Measurements from ENCODE around the gene HPSE2. TPM values are rescaled to one million over a fixed set of nuclear protein-coding genes. Genes with fewer than 3 reads are reported as not detected.

The HPSE2 gene
- total RNA-seq, 1 donor from 2014 or later: not detected

GRCh38 chr10:99124376-99124775, 111.3 kb downstream of the HPSE2 start:
- Mint-ChIP-seq H3K27ac (no peak overlapping the region), H3K36me3 (ENCODE audit: low read depth) (no peaks in the 10 kb centered on the region), H3K4me1 (ENCODE audit: low read depth) (no peaks in the 10 kb centered on the region), H3K9me3 (peaks cover 12% of the 10 kb centered on the region), H3K4me3 (no peak overlapping the region), H3K27me3 (ENCODE audit: insufficient read depth) (no peaks in the 10 kb centered on the region)
- DNase-seq (ENCODE audit: low spot score): no peak
- intact Hi-C loops (cut with micrococcal nuclease): no loop called here

GRCh38 chr10:99123851-99124250, 111.8 kb downstream of the HPSE2 start:
- Mint-ChIP-seq H3K27me3 (ENCODE audit: insufficient read depth) (no peaks in the 10 kb centered on the region), H3K9me3 (peaks cover 12% of the 10 kb centered on the region)
- DNase-seq (ENCODE audit: low spot score): no peak

GRCh38 chr10:99123336-99123735, 112.3 kb downstream of the HPSE2 start:
- Mint-ChIP-seq H3K27me3 (ENCODE audit: insufficient read depth) (no peaks in the 10 kb centered on the region), H3K4me1 (ENCODE audit: low read depth) (no peaks in the 10 kb centered on the region), H3K4me3 (no peak overlapping the region), H3K36me3 (ENCODE audit: low read depth) (no peaks in the 10 kb centered on the region), H3K27ac (no peak overlapping the region), H3K9me3 (peaks cover 12% of the 10 kb centered on the region)
- DNase-seq (ENCODE audit: low spot score): no peak
- intact Hi-C loops (cut with micrococcal nuclease): no loop called here

More at GRCh38 chr10:99123851-99124250, 111.8 kb downstream of the HPSE2 start:
- intact Hi-C loops (cut with micrococcal nuclease): no loop called here
- H3K27ac Mint-ChIP-seq: no peak overlapping the region
- no peak overlapping the region for H3K4me3 Mint-ChIP-seq
- no peaks in the 10 kb centered on the region for H3K4me1 Mint-ChIP-seq (ENCODE audit: low read depth)
- H3K36me3 Mint-ChIP-seq (ENCODE audit: low read depth): no peaks in the 10 kb centered on the region

GRCh38 chr10:99119258-99119748, 116.3 kb downstream of the HPSE2 start:
- Mint-ChIP-seq H3K27me3 (ENCODE audit: insufficient read depth) (no peaks in the 10 kb centered on the region), H3K9me3 (no peaks in the 10 kb centered on the region), H3K4me3 (no peak overlapping the region), H3K36me3 (ENCODE audit: low read depth) (no peaks in the 10 kb centered on the region), H3K4me1 (ENCODE audit: low read depth) (no peaks in the 10 kb centered on the region), H3K27ac (no peak overlapping the region)
- intact Hi-C loops (cut with micrococcal nuclease): no loop called here
- no peak for DNase-seq (ENCODE audit: low spot score)

- intact Hi-C loops (cut with micrococcal nuclease): no loop called here
- no peaks in the 10 kb centered on the region for H3K36me3 Mint-ChIP-seq (ENCODE audit: low read depth)
- H3K4me3 Mint-ChIP-seq: no peak overlapping the region
Measured at GRCh38 chr10:99115703-99116102, 119.9 kb downstream of the HPSE2 start.

GRCh38 chr10:99085358-99085757, 150.3 kb downstream of the HPSE2 start:
- no peak for DNase-seq (ENCODE audit: low spot score)
- H3K4me3 Mint-ChIP-seq: no peak overlapping the region
- H3K27me3 Mint-ChIP-seq (ENCODE audit: insufficient read depth): peaks cover 4% of the 10 kb centered on the region
- intact Hi-C loops (cut with micrococcal nuclease): no loop called here
- no peaks in the 10 kb centered on the region for H3K9me3 Mint-ChIP-seq
- no peak overlapping the region for H3K27ac Mint-ChIP-seq
- no peaks in the 10 kb centered on the region for H3K36me3 Mint-ChIP-seq (ENCODE audit: low read depth)
- no peaks in the 10 kb centered on the region for H3K4me1 Mint-ChIP-seq (ENCODE audit: low read depth)

More at GRCh38 chr10:99115703-99116102, 119.9 kb downstream of the HPSE2 start:
- Mint-ChIP-seq H3K27ac (no peak overlapping the region), H3K4me1 (ENCODE audit: low read depth) (no peaks in the 10 kb centered on the region), H3K27me3 (ENCODE audit: insufficient read depth) (no peaks in the 10 kb centered on the region), H3K9me3 (no peaks in the 10 kb centered on the region)
- DNase-seq (ENCODE audit: low spot score): no peak

- no peak for DNase-seq (ENCODE audit: low spot score)
- H3K27ac Mint-ChIP-seq: no peak overlapping the region
- intact Hi-C loops (cut with micrococcal nuclease): no loop called here
- H3K9me3 Mint-ChIP-seq: no peaks in the 10 kb centered on the region
- no peaks in the 10 kb centered on the region for H3K4me1 Mint-ChIP-seq (ENCODE audit: low read depth)
- no peak overlapping the region for H3K4me3 Mint-ChIP-seq
- peaks cover 4% of the 10 kb centered on the region for H3K27me3 Mint-ChIP-seq (ENCODE audit: insufficient read depth)
- H3K36me3 Mint-ChIP-seq (ENCODE audit: low read depth): no peaks in the 10 kb centered on the region
Measured at GRCh38 chr10:99084161-99084560, 151.5 kb downstream of the HPSE2 start.

- no peak overlapping the region for H3K27ac Mint-ChIP-seq
- H3K27me3 Mint-ChIP-seq (ENCODE audit: insufficient read depth): peaks cover 4% of the 10 kb centered on the region
- H3K9me3 Mint-ChIP-seq: no peaks in the 10 kb centered on the region
- no peaks in the 10 kb centered on the region for H3K36me3 Mint-ChIP-seq (ENCODE audit: low read depth)
- no peak overlapping the region for H3K4me3 Mint-ChIP-seq
- no peak for DNase-seq (ENCODE audit: low spot score)
- intact Hi-C loops (cut with micrococcal nuclease): no loop called here
- H3K4me1 Mint-ChIP-seq (ENCODE audit: low read depth): no peaks in the 10 kb centered on the region
Measured at GRCh38 chr10:99080275-99080945, 155.2 kb downstream of the HPSE2 start.

- no peak overlapping the region for H3K4me3 Mint-ChIP-seq
- no peak for DNase-seq (ENCODE audit: low spot score)
- no peak overlapping the region for H3K27ac Mint-ChIP-seq
- no peaks in the 10 kb centered on the region for H3K27me3 Mint-ChIP-seq (ENCODE audit: insufficient read depth)
- no peaks in the 10 kb centered on the region for H3K9me3 Mint-ChIP-seq
- intact Hi-C loops (cut with micrococcal nuclease): no loop called here
- H3K36me3 Mint-ChIP-seq (ENCODE audit: low read depth): no peaks in the 10 kb centered on the region
- H3K4me1 Mint-ChIP-seq (ENCODE audit: low read depth): no peaks in the 10 kb centered on the region
Measured at GRCh38 chr10:99062591-99062990, 173.1 kb downstream of the HPSE2 start.

GRCh38 chr10:99058762-99059161, 176.9 kb downstream of the HPSE2 start:
- H3K4me3 Mint-ChIP-seq: no peak overlapping the region
- DNase-seq (ENCODE audit: low spot score): no peak
- intact Hi-C loops (cut with micrococcal nuclease): no loop called here
- H3K9me3 Mint-ChIP-seq: no peaks in the 10 kb centered on the region
- no peaks in the 10 kb centered on the region for H3K36me3 Mint-ChIP-seq (ENCODE audit: low read depth)
- peaks cover 3% of the 10 kb centered on the region for H3K27me3 Mint-ChIP-seq (ENCODE audit: insufficient read depth)
- no peak overlapping the region for H3K27ac Mint-ChIP-seq
- no peaks in the 10 kb centered on the region for H3K4me1 Mint-ChIP-seq (ENCODE audit: low read depth)

- intact Hi-C loops (cut with micrococcal nuclease): no loop called here
- peaks cover 3% of the 10 kb centered on the region for H3K27me3 Mint-ChIP-seq (ENCODE audit: insufficient read depth)
- H3K4me1 Mint-ChIP-seq (ENCODE audit: low read depth): no peaks in the 10 kb centered on the region
- no peak for DNase-seq (ENCODE audit: low spot score)
- no peaks in the 10 kb centered on the region for H3K36me3 Mint-ChIP-seq (ENCODE audit: low read depth)
- no peaks in the 10 kb centered on the region for H3K9me3 Mint-ChIP-seq
- no peak overlapping the region for H3K27ac Mint-ChIP-seq
- H3K4me3 Mint-ChIP-seq: no peak overlapping the region
Measured at GRCh38 chr10:99057936-99058690, 177.5 kb downstream of the HPSE2 start.

- H3K4me1 Mint-ChIP-seq (ENCODE audit: low read depth): no peaks in the 10 kb centered on the region
- H3K9me3 Mint-ChIP-seq: no peaks in the 10 kb centered on the region
- intact Hi-C loops (cut with micrococcal nuclease): no loop called here
- no peaks in the 10 kb centered on the region for H3K27me3 Mint-ChIP-seq (ENCODE audit: insufficient read depth)
- H3K27ac Mint-ChIP-seq: no peak overlapping the region
- no peak overlapping the region for H3K4me3 Mint-ChIP-seq
- no peak for DNase-seq (ENCODE audit: low spot score)
- no peaks in the 10 kb centered on the region for H3K36me3 Mint-ChIP-seq (ENCODE audit: low read depth)
Measured at GRCh38 chr10:99045671-99046070, 190.0 kb downstream of the HPSE2 start.

GRCh38 chr10:99042051-99042771, 193.4 kb downstream of the HPSE2 start:
- no peaks in the 10 kb centered on the region for H3K36me3 Mint-ChIP-seq (ENCODE audit: low read depth)
- no peak overlapping the region for H3K4me3 Mint-ChIP-seq
- H3K27me3 Mint-ChIP-seq (ENCODE audit: insufficient read depth): peaks cover 2% of the 10 kb centered on the region
- H3K27ac Mint-ChIP-seq: no peak overlapping the region
- DNase-seq (ENCODE audit: low spot score): no peak
- intact Hi-C loops (cut with micrococcal nuclease): loop anchor here (1.0 to 5.0 kb wide), 2 partner anchors 295 to 575 kb away; no protein-coding TSS in a partner anchor
- no peaks in the 10 kb centered on the region for H3K4me1 Mint-ChIP-seq (ENCODE audit: low read depth)
- H3K9me3 Mint-ChIP-seq: no peaks in the 10 kb centered on the region

Data from activated T-helper 1 cell treated with anti-CD3 and anti-CD28 coated beads, Interleukin-12 subunit alpha, Interleukin-12 subunit beta, Interleukin-2, Interleukin-4 antibody, amounts not matched to agents 30 ng/mL and 10 ng/mL and 1 ng/mL, durations not matched to agents 14 hours and 24 hours and 36 hours (primary cell).